ENCODE results near the gene GRB2. TPM values are rescaled to one million over a fixed set of nuclear protein-coding genes. Genes with fewer than 3 reads are reported as not detected.

The GRB2 gene
- total RNA-seq, 1 experiment from 2014 or later: 92.6 TPM

GRCh38 chr17:75356260-75356937 is 49.1 kb downstream of the GRB2 start:
- Mint-ChIP-seq H3K27me3 (ENCODE audit: low read depth) (no peaks in the 10 kb centered on the region), H3K27ac (peak overlapping the region; percentile 40), H3K4me3 (no peak overlapping the region), H3K36me3 (peaks cover 8% of the 10 kb centered on the region), H3K9me3 (peaks cover 8% of the 10 kb centered on the region), H3K4me1 (peaks cover 22% of the 10 kb centered on the region)
- ChIA-PET CTCF (interaction anchor here (0.7 to 1.8 kb wide), 2 partner anchors 85 to 147 kb away, joined by 3 to 5 read pairs; partner anchors contain the start of gene MIF4GD), POLR2A (interaction anchor here (0.7 kb wide), 1 partner anchor 37 kb away, joined by 8 read pairs; no protein-coding TSS in a partner anchor)
- TF ChIP-seq STAT6 (CRISPR knock-in tag; conservative IDR thresholded peaks at IDR 0.05; ENCODE audit: low read depth) (no peak), MXD4 (CRISPR knock-in tag; IDR thresholded peaks at IDR 0.05; ENCODE audit: borderline replicate concordance) (no peak), ZNF138 (CRISPR knock-in tag; conservative IDR thresholded peaks at IDR 0.05) (no peak), PREB (CRISPR knock-in tag; IDR thresholded peaks at IDR 0.05; ENCODE audit: borderline replicate concordance) (no peak), HMGXB4 (CRISPR knock-in tag; IDR thresholded peaks at IDR 0.05) (no peak), NFATC4 (CRISPR knock-in tag; IDR thresholded peaks at IDR 0.05) (no peak), NR1H2 (CRISPR knock-in tag; IDR thresholded peaks at IDR 0.05) (no peak), ZNF232 (CRISPR knock-in tag; IDR thresholded peaks at IDR 0.05) (no peak), ATF3 (CRISPR knock-in tag; conservative IDR thresholded peaks at IDR 0.05) (no peak), ZNF671 (CRISPR knock-in tag; IDR thresholded peaks at IDR 0.05) (no peak)
- no peak for DNase-seq (ENCODE audit: low spot score)
- ATAC-seq: no peak

- Mint-ChIP-seq H3K4me3 (no peak overlapping the region), H3K27ac (no peak overlapping the region; the same call in 1 of the 2 replicates), H3K9me3 (peaks cover 8% of the 10 kb centered on the region), H3K36me3 (peaks cover 8% of the 10 kb centered on the region), H3K27me3 (ENCODE audit: low read depth) (no peaks in the 10 kb centered on the region), H3K4me1 (peaks cover 44% of the 10 kb centered on the region)
- TF ChIP-seq ERG (CRISPR knock-in tag; IDR thresholded peaks at IDR 0.05) (no peak), ELF4 (CRISPR knock-in tag; IDR thresholded peaks at IDR 0.05; ENCODE audit: low read depth) (no peak), USF2 (CRISPR knock-in tag; IDR thresholded peaks at IDR 0.05) (no peak), MLX (CRISPR knock-in tag; IDR thresholded peaks at IDR 0.05) (no peak), HMGA2 (CRISPR knock-in tag; IDR thresholded peaks at IDR 0.05) (no peak), ZNF138 (CRISPR knock-in tag; conservative IDR thresholded peaks at IDR 0.05) (no peak), STAT6 (CRISPR knock-in tag; conservative IDR thresholded peaks at IDR 0.05; ENCODE audit: low read depth) (no peak)
- CTCF ChIA-PET: interaction anchor here (1.8 kb wide), 1 partner anchor 30 kb away, joined by 10 read pairs; no protein-coding TSS in a partner anchor
- POLR2A ChIA-PET: interaction anchor here (0.6 kb wide), 1 partner anchor 23 kb away, joined by 3 read pairs; no protein-coding TSS in a partner anchor
- ATAC-seq (no peak), DNase-seq (ENCODE audit: low spot score) (no peak)
Observed at GRCh38 chr17:75353176-75353575, 52.3 kb downstream of the GRB2 start.
